H1 (cell line): ENCODE data around the gene OGFOD2. TPM values are rescaled to one million over a fixed set of nuclear protein-coding genes. Genes with fewer than 3 reads are reported as not detected.

Experiments
- CTCF ChIA-PET: fragments of 300-600 bp; sonication (Branson Sonifier 250); formaldehyde crosslinking; loops from one replicate; lab custom pipeline; 2021; ENCODE audit not compliant: partially characterized antibody; lab: Charles Lee
- POLR2A ChIA-PET: fragments of 300-600 bp; sonication (Branson Sonifier 250); formaldehyde crosslinking; loops from one replicate; lab custom pipeline; 2021; ENCODE audit warnings: inconsistent platforms; ENCODE audit not compliant: partially characterized antibody; lab: Charles Lee
- DNase-seq, 2 experiments: peaks; one replicate each; pipeline versions ENCODE4 v3.0.0 to v3.0.0-alpha.2; 2010 to 2022; ENCODE audit warnings: low spot score in 2 of 2, low read depth in 1 of 2, mixed read lengths in 1 of 2
- FAIRE-seq: peaks from 2 replicates; lab custom pipeline; 2011; peaks lifted over from hg19 to GRCh38; lab: Jason Lieb, UNC
- H2AFZ ChIP-seq: 2 replicates; pipeline ENCODE4 v1.8.1; 2012; ENCODE audit warnings: low read length, inconsistent platforms
- H2AK5ac ChIP-seq: 2 replicates; pipeline ENCODE4 v1.6.1; 2013; ENCODE audit warnings: low read depth, low read length
- H2BK120ac ChIP-seq: replicated peaks from 2 replicates; pipeline ENCODE3; 2013; ENCODE audit warnings: low read depth, low read length, inconsistent platforms
- H2BK12ac ChIP-seq: 2 replicates; pipeline ENCODE4 v1.6.1; 2013; ENCODE audit warnings: low read depth, low read length
- H2BK15ac ChIP-seq: 2 replicates; pipeline ENCODE4 v1.6.1; 2013; ENCODE audit warnings: low read length
- H2BK20ac ChIP-seq: 2 replicates; pipeline ENCODE4 v1.6.1; 2013; ENCODE audit warnings: low read length
- H2BK5ac ChIP-seq: 2 replicates; pipeline ENCODE4 v1.6.1; 2013; ENCODE audit warnings: low read depth, low read length
- H3K14ac ChIP-seq: 2 replicates; pipeline ENCODE4 v1.6.1; 2013; ENCODE audit warnings: inconsistent platforms; ENCODE audit not compliant: insufficient read length
- H3K18ac ChIP-seq: 2 replicates; pipeline ENCODE4 v1.6.1; 2013; ENCODE audit warnings: low read length; ENCODE audit errors: extremely low read depth
- H3K23ac ChIP-seq: 2 replicates; pipeline ENCODE4 v1.6.1; 2013; ENCODE audit warnings: inconsistent platforms; ENCODE audit not compliant: insufficient read length
- H3K23me2 ChIP-seq: 2 replicates; pipeline ENCODE4 v1.6.1; 2013; ENCODE audit warnings: low read depth, low read length
- H3K27ac ChIP-seq: 2 replicates; pipeline ENCODE4 v1.6.1; 2011; ENCODE audit warnings: low read depth, low read length, inconsistent platforms
- H3K27me3 ChIP-seq, 4 experiments: replicated peaks in 1 of 4; 1 replicate in 1 of 4; 2 replicates in 3 of 4; pipeline versions ENCODE4 v1.6.1 to v1.8.1; 2011 to 2013; ENCODE audit warnings: low read length in 3 of 4, mild to moderate bottlenecking in 3 of 4, inconsistent platforms in 2 of 4, mixed read lengths in 2 of 4, moderate library complexity in 1 of 4; ENCODE audit not compliant: control insufficient read depth in 3 of 4, insufficient read depth in 3 of 4; ENCODE audit errors: extremely low read depth in 1 of 4
- H3K36me3 ChIP-seq, 4 experiments: 2 replicates each; pipeline versions ENCODE4 v1.6.1 to v1.8.1; 2011 to 2013; ENCODE audit warnings: mild to moderate bottlenecking in 4 of 4, low read length in 3 of 4, moderate library complexity in 2 of 4, control low read depth in 1 of 4, inconsistent platforms in 1 of 4; ENCODE audit not compliant: insufficient read depth in 4 of 4, control insufficient read depth in 2 of 4
- H3K4ac ChIP-seq: replicated peaks from 2 replicates; pipeline ENCODE3; 2013; ENCODE audit warnings: low read length, low read depth, mixed read lengths, inconsistent platforms; ENCODE audit not compliant: insufficient read length
- H3K4me1 ChIP-seq, 4 experiments: replicated peaks in 1 of 4; 1 replicate in 1 of 4; 2 replicates in 3 of 4; pipeline versions ENCODE4 v1.6.1 to v1.8.1; 2011 to 2013; ENCODE audit warnings: low read length in 3 of 4, inconsistent platforms in 2 of 4, mixed read lengths in 1 of 4; ENCODE audit not compliant: insufficient read depth in 4 of 4, control insufficient read depth in 3 of 4
- H3K4me2 ChIP-seq, 2 experiments: 2 replicates each; pipeline versions ENCODE4 v1.6.1 to v1.8.1; 2011 to 2013; ENCODE audit warnings: low read depth in 2 of 2, low read length in 2 of 2, control low read depth in 1 of 2, inconsistent platforms in 1 of 2, mild to moderate bottlenecking in 1 of 2; ENCODE audit not compliant: insufficient read depth in 1 of 2
- H3K4me3 ChIP-seq, 4 experiments: fragments of 200-600, 300-600 bp in 1 of 4; sonication (generic), shearing (Covaris generic), sonication (Bioruptor Twin) in 1 of 4; 2 replicates each; pipeline versions ENCODE4 v1.5.1 to v1.8.1; 2011 to 2016; ENCODE audit warnings: low read length in 4 of 4, low read depth in 3 of 4, control low read depth in 2 of 4, inconsistent platforms in 2 of 4, mild to moderate bottlenecking in 2 of 4, mixed read lengths in 1 of 4, moderate library complexity in 1 of 4; ENCODE audit not compliant: insufficient read depth in 2 of 4; ENCODE audit errors: extremely low read depth in 1 of 4
- H3K56ac ChIP-seq: replicated peaks from 2 replicates; pipeline ENCODE3; 2013; ENCODE audit warnings: low read depth, mild to moderate bottlenecking, mixed read lengths, low read length, inconsistent platforms; ENCODE audit not compliant: insufficient read length
- H3K79me1 ChIP-seq: 2 replicates; pipeline ENCODE4 v1.6.1; 2013; ENCODE audit warnings: low read depth, low read length, control low read depth
- H3K79me2 ChIP-seq, 2 experiments: 2 replicates each; pipeline versions ENCODE4 v1.6.1 to v1.8.1; 2012 to 2013; ENCODE audit warnings: low read length in 2 of 2, mild to moderate bottlenecking in 2 of 2, inconsistent platforms in 1 of 2; ENCODE audit not compliant: insufficient read depth in 2 of 2, control insufficient read depth in 1 of 2
- H3K9ac ChIP-seq, 4 experiments: replicated peaks in 1 of 4; 1 replicate in 1 of 4; 2 replicates in 3 of 4; pipeline versions ENCODE4 v1.6.1 to v1.8.1; 2011 to 2013; ENCODE audit warnings: low read depth in 3 of 4, low read length in 3 of 4, control low read depth in 2 of 4, mild to moderate bottlenecking in 2 of 4, moderate library complexity in 2 of 4, inconsistent platforms in 1 of 4; ENCODE audit errors: extremely low read depth in 1 of 4
- H3K9me3 ChIP-seq, 2 experiments: 2 replicates each; pipeline versions ENCODE4 v1.6.1 to v1.8.1; 2012 to 2013; ENCODE audit warnings: mild to moderate bottlenecking in 2 of 2, moderate library complexity in 2 of 2, control low read depth in 1 of 2, inconsistent platforms in 1 of 2, low read depth in 1 of 2, low read length in 1 of 2, mixed read lengths in 1 of 2; ENCODE audit not compliant: insufficient read depth in 2 of 2
- H4K20me1 ChIP-seq, 2 experiments: replicated peaks in 1 of 2; 2 replicates each; pipeline versions ENCODE3 to v1.8.1; 2011 to 2013; ENCODE audit warnings: inconsistent platforms in 2 of 2, low read length in 2 of 2, mild to moderate bottlenecking in 1 of 2; ENCODE audit not compliant: insufficient read depth in 2 of 2, control insufficient read depth in 1 of 2
- H4K5ac ChIP-seq: 2 replicates; pipeline ENCODE4 v1.6.1; 2013; ENCODE audit warnings: low read length, low read depth, mixed read lengths, inconsistent platforms; ENCODE audit not compliant: insufficient read length
- H4K8ac ChIP-seq: 2 replicates; pipeline ENCODE4 v1.8.0; 2013; ENCODE audit warnings: mild to moderate bottlenecking, moderate library complexity, low read length, inconsistent platforms; ENCODE audit not compliant: insufficient read depth; ENCODE audit errors: extremely low read depth
- H4K91ac ChIP-seq: replicated peaks from 2 replicates; pipeline ENCODE3; 2013; ENCODE audit warnings: low read length, mixed read lengths, inconsistent platforms; ENCODE audit not compliant: insufficient read length
- BCL11A ChIP-seq, 2 experiments: IDR thresholded peaks; one replicate each; pipeline ENCODE4 v1.6.1; 2011; ENCODE audit warnings: low read depth in 2 of 2, low read length in 2 of 2, mild to moderate bottlenecking in 2 of 2
- CBX5 ChIP-seq: fragments of 300-800, 300-1000 bp; sonication (generic); IDR thresholded peaks from 2 replicates; pipeline ENCODE4 v1.7.1; 2016; ENCODE audit warnings: antibody characterized with exemption, low read length, low read depth
- CBX8 ChIP-seq: fragments of 300-800, 300-1000 bp; sonication (generic); IDR thresholded peaks from 2 replicates; pipeline ENCODE4 v1.7.1; 2016; ENCODE audit warnings: low read depth, low read length, borderline replicate concordance
- EP300 ChIP-seq, 2 experiments: IDR thresholded peaks; 1 replicate in 1 of 2; 2 replicates in 1 of 2; pipeline ENCODE4 v1.6.1; 2011 to 2012; ENCODE audit warnings: low read depth in 2 of 2, low read length in 2 of 2, mild to moderate bottlenecking in 2 of 2, borderline replicate concordance in 1 of 2, inconsistent platforms in 1 of 2, moderate library complexity in 1 of 2
- EZH2 ChIP-seq: fragments of 200-600 bp; sonication (generic); IDR thresholded peaks from 2 replicates; pipeline ENCODE4 v1.7.1; 2012; ENCODE audit warnings: low read depth, mild to moderate bottlenecking, moderate library complexity, low read length, inconsistent platforms; ENCODE audit not compliant: severe bottlenecking
- FOSL1 ChIP-seq: IDR thresholded peaks from 2 replicates; pipeline ENCODE4 v1.6.1; 2011; ENCODE audit warnings: mild to moderate bottlenecking, low read depth, low read length, moderate library complexity; ENCODE audit not compliant: insufficient read depth
- KDM1A ChIP-seq: fragments of 200-600, 300-600 bp; sonication (generic); IDR thresholded peaks from 2 replicates; pipeline ENCODE4 v1.7.1; 2016; ENCODE audit warnings: mild to moderate bottlenecking, low read length, borderline replicate concordance
- KDM4A ChIP-seq: IDR thresholded peaks from one replicate; pipeline ENCODE4 v1.7.1; 2012; ENCODE audit warnings: low read depth, mild to moderate bottlenecking, moderate library complexity, low read length, inconsistent platforms; ENCODE audit not compliant: severe bottlenecking
- NRF1 ChIP-seq: IDR thresholded peaks from 2 replicates; pipeline ENCODE4 v1.6.1; 2011; ENCODE audit warnings: mild to moderate bottlenecking, low read depth, low read length, improper control_type of control experiment
- PHF8 ChIP-seq: fragments of 200-600 bp; sonication (generic); conservative IDR thresholded peaks from 2 replicates; pipeline ENCODE4 v1.7.1; 2012; ENCODE audit warnings: low read depth, mild to moderate bottlenecking, inconsistent platforms, low read length, moderate library complexity
- POU5F1 ChIP-seq: IDR thresholded peaks from 2 replicates; pipeline ENCODE4 v1.6.1; 2011; ENCODE audit warnings: low read depth, mild to moderate bottlenecking, low read length, moderate library complexity
- RFX5 ChIP-seq: IDR thresholded peaks from 2 replicates; pipeline ENCODE4 v1.6.1; 2011; ENCODE audit warnings: low read depth, low read length, improper control_type of control experiment, borderline replicate concordance
- SP4 ChIP-seq: IDR thresholded peaks from 2 replicates; pipeline ENCODE4 v1.6.1; 2012; ENCODE audit warnings: low read length, inconsistent platforms
- TAF1 ChIP-seq: IDR thresholded peaks from 2 replicates; pipeline ENCODE4 v1.6.1; 2011; ENCODE audit warnings: mild to moderate bottlenecking, low read depth, low read length
- YY1 ChIP-seq: IDR thresholded peaks from 2 replicates; pipeline ENCODE4 v1.6.1; 2011; ENCODE audit warnings: low read depth, mild to moderate bottlenecking, low read length
- WGBS, 2 experiments: shearing (Covaris generic) in 1 of 2; methylation state at CpG; one replicate each; pipeline versions ENCODE4 v1.1.6 to v1.1.7; 2013 to 2015; ENCODE audit warnings: low lambda C conversion rate in 2 of 2, mixed read lengths in 2 of 2, inconsistent platforms in 1 of 2, low coverage in 1 of 2, missing lambda C conversion rate in 1 of 2; ENCODE audit not compliant: insufficient replicate concordance in 2 of 2, insufficient coverage in 1 of 2, insufficient read length in 1 of 2; ENCODE audit errors: extremely low coverage in 1 of 2, missing lambda C conversion rate in 1 of 2; 5-methylcytosine and 5-hydroxymethylcytosine counted together
- polyA plus RNA-seq, 7 experiments: library from polyadenylated mRNA; depleted of rRNA in 3 of 7; stranded (reverse) in 5 of 7; unstranded in 2 of 7; fragments of >200 nt in 5 of 7; fragments of 200-250 nt in 2 of 7; gene quantifications; 1 replicate in 5 of 7; 2 replicates in 1 of 7; 4 replicates in 1 of 7; pipeline versions ENCODE4 v1.2.1 to v1.2.3, GENCODE V29; 2011 to 2013; ENCODE audit warnings: missing spikeins in 2 of 7, mixed read lengths in 2 of 7
- total RNA-seq: library from RNA; stranded (reverse); fragmentation: NEBNext Ultra II Directional; extraction: Animal tissue kit (Norgen Biotek cat#: 25700); gene quantifications from 2 replicates; pipeline ENCODE4 v1.2.1, GENCODE V29; 2021

Gene OGFOD2
- total and polyA plus RNA-seq, 2 of the 8 experiments (the other 6 are each of a cell fraction or from before 2014, with no cell fraction given) = 17.3 to 20.3 TPM

DNA sequence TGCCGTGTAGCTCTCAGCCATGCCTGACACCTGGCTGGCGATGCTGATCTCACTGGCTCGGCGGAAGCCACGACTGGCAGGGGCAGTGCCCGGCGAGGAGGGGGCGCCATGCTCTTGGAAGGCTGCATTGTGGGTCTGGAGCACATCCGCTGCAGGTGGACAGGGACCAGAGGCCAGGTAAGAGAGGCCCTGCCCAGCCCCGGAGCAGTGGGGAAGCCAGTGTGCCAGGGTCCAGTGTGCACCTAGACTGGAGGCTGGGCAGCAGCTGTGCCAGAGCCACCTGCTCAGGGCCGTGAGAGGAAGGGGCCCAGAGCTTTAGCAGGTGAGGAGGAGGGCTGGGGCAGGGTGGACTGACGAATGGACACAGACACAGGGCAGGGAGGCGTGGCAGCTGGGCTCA lies 15.5 kb downstream of the OGFOD2 start:
- Histone ChIP-seq H3K9me3 (no peaks in the 10 kb centered on the region), H3K4me1 (no peaks in the 10 kb centered on the region; a peak in 2 of 7 replicates), H3K79me2 (no peaks in the 10 kb centered on the region), H3K4ac (no peak overlapping the region), H2BK15ac (no peak overlapping the region), H4K8ac (peak overlapping the region; percentile 51), H3K18ac (no peak overlapping the region), H3K4me2 (no peak overlapping the region), H3K27ac (no peak overlapping the region), H3K56ac (no peak overlapping the region), H4K5ac (no peak overlapping the region), H2BK120ac (no peak overlapping the region), H2AFZ (no peak overlapping the region), H3K14ac (no peak overlapping the region), H3K4me3 (no peak overlapping the region), H3K36me3 (no peaks in the 10 kb centered on the region), H4K20me1 (no peaks in the 10 kb centered on the region), H2BK12ac (no peak overlapping the region), H3K79me1 (no peaks in the 10 kb centered on the region), H2BK5ac (no peak overlapping the region), H2AK5ac (no peak overlapping the region), H3K23ac (no peak overlapping the region), H4K91ac (no peak overlapping the region), H3K9ac (no peak overlapping the region), H2BK20ac (no peak overlapping the region), H3K23me2 (no peaks in the 10 kb centered on the region), H3K27me3 (no peaks in the 10 kb centered on the region)
- DNase-seq = no peak
- FAIRE-seq = no peak
- WGBS, 2 experiments = 92% methylated on average over 13 of the region's 13 CpGs; no CpG with 5 or more reads in 1 of the 2 experiments
- CTCF ChIA-PET = interaction anchor here (0.7 to 2.5 kb wide), 13 partner anchors 9 to 249 kb away, joined by 3 to 10 read pairs (median 5); partner anchors contain the start of gene MTRFR
- POLR2A ChIA-PET = interaction anchor here (0.9 to 2.1 kb wide), 4 partner anchors 9 to 242 kb away, joined by 3 to 8 read pairs (median 5); partner anchors contain the start of genes ARL6IP4, MPHOSPH9, MTRFR and OGFOD2
- TF ChIP-seq EP300 (IDR thresholded peaks at IDR 0.05; ENCODE audit: borderline replicate concordance in 1 of 2, low read depth in 2 of 2, low read length in 2 of 2) (no peak), PHF8 (no peak), EZH2 (no peak), RFX5 (no peak), CBX5 (no peak), CBX8 (no peak), BCL11A (IDR thresholded peaks at IDR 0.05; ENCODE audit: low read depth in 2 of 2, low read length in 2 of 2) (no peak), YY1 (no peak), SP4 (no peak), TAF1 (no peak), NRF1 (no peak), POU5F1 (no peak), FOSL1 (no peak), KDM1A (no peak), KDM4A (no peak)
